GM19043 (cell line): ENCODE data around the gene NCSTN.

Experiments used
- ATAC-seq: cut with Tn5 transposase; IDR thresholded peaks from one replicate; pipeline ENCODE4 v1.9.1; 2021; ENCODE audit warnings: low read depth; ENCODE audit not compliant: unreplicated experiment

The NCSTN gene

DNA sequence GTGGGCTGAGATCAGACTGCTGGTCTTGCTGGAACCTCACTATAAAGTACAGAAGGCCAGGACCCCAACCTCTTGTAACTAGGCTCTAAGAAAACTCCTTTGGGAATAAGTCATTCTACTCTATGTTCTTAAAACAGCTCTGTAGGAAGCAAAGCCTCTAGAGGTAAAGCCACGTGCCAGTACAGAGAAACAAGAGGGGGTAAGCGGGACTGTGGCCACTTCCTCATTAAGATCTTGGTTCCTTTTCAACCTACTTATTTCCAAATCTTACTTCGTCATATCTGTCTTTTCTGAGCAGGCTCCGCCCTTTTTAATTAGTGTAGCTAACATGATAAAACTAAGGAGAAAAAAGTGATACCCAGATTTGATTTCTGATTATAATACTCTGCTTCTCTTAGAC lies 3.8 kb downstream of the NCSTN start:
- ATAC-seq = no peak

GRCh38 chr1:160351629-160352028 lies 8.4 kb downstream of the NCSTN start:
- ATAC-seq = no peak

DNA sequence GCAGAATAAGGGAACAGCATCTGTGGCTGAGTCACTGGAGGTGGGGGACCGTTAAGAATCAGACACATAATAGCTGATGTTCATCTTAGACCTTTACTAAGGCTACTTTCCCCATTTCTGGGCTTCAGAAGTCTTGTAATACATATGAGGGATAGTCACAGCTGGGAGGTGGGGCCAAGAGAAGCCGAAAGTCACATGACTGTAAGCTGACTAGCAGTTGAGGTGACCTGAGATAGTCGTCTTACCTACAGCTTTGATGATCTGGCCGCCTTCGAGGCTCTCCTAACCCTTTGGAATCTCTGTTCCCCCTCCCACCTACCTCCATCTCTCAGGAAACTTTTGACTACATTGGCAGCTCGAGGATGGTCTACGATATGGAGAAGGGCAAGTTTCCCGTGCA lies 9.4 kb downstream of the NCSTN start:
- ATAC-seq = no peak

DNA sequence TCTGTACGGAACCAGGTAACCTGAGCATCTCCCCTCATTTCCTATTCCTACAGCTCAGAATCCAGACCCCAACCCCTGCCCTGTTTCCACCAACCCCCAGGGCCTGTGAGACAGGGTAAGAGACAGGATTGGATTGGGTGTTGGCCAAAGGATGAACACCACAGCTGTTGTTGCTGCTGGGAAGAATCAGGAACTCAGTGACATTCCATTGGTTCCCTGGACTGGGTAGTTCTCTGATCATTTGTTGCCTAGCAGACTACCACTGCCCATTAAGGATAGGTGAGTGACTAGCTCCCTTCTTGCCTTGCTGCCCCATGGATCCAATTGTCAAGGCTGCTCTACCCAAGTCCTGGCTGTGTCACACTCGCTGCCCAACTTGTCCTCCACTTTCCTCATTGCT lies 10.0 kb downstream of the NCSTN start:
- no peak for ATAC-seq

GRCh38 chr1:160354388-160354985 lies 11.3 kb downstream of the NCSTN start:
- no peak for ATAC-seq

- no peak for ATAC-seq
These were observed 14.3 kb downstream of the NCSTN start for GRCh38 chr1:160357286-160358002.

DNA sequence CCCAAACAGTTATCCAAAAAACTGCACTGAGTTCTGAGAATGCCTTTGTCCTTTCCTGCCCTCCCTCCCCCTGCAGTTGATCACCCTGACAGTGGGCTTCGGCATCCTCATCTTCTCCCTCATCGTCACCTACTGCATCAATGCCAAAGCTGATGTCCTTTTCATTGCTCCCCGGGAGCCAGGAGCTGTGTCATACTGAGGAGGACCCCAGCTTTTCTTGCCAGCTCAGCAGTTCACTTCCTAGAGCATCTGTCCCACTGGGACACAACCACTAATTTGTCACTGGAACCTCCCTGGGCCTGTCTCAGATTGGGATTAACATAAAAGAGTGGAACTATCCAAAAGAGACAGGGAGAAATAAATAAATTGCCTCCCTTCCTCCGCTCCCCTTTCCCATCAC lies 14.9 kb downstream of the NCSTN start:
- no peak for ATAC-seq

DNA sequence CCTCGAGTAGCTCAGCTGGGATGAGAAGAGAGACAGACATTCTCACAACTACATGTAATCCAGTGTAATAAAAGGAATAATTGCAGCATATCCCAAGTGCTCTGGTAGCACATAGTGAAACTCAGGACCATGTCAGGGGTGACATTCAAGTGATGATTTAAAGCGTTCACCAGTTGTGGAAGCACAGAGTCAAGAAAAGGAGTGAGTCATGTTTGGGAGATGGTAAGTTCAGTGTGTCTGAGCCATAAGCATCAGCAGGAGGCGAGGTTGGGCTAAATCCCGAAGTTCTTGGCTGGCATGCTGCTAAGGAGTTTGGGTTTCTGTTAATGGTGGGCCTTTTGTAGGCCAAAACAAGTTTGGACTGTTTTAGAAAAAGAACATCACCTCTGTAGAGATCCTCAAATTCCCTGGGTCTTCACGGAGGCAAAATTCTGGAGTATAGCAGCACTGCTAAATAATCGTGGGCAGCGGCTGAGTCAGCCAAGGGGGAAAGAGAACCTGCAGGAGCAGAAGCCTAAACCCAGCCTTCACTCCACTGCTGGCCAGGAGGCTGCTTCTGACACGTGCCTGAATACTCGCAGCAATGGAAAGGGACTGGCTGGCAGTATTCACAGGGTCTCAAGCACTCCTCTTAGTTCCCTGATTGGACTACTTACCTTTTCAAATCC lies 16.5 kb downstream of the NCSTN start:
- no peak for ATAC-seq

GRCh38 chr1:160360227-160360695 lies 17.1 kb downstream of the NCSTN start:
- ATAC-seq = no peak

GRCh38 chr1:160361199-160361598 lies 18.0 kb downstream of the NCSTN start:
- no peak for ATAC-seq

GRCh38 chr1:160361814-160362167 lies 18.6 kb downstream of the NCSTN start:
- no peak for ATAC-seq

- no peak for ATAC-seq
These were observed 19.2 kb downstream of the NCSTN start for GRCh38 chr1:160362168-160362957.

DNA sequence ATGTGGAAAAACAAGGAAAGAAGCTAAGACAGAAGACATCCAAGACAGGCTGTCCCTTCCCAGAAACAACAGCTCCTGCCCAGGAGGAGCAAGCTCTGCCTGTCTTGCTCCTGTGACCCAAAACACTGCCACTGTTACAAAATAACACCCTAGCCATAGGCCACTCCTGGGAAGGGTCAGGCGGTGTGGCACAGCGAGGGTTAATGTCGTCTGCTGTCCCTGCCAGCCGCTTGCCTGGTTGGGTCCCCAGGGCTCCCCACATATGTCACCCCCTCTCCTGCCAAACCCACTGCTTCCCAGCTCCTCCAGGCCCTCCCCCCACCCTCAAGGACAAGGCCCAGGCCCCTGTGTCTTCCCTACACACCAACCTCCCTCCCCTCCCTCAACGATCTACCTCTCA lies 19.8 kb downstream of the NCSTN start:
- no peak for ATAC-seq

DNA sequence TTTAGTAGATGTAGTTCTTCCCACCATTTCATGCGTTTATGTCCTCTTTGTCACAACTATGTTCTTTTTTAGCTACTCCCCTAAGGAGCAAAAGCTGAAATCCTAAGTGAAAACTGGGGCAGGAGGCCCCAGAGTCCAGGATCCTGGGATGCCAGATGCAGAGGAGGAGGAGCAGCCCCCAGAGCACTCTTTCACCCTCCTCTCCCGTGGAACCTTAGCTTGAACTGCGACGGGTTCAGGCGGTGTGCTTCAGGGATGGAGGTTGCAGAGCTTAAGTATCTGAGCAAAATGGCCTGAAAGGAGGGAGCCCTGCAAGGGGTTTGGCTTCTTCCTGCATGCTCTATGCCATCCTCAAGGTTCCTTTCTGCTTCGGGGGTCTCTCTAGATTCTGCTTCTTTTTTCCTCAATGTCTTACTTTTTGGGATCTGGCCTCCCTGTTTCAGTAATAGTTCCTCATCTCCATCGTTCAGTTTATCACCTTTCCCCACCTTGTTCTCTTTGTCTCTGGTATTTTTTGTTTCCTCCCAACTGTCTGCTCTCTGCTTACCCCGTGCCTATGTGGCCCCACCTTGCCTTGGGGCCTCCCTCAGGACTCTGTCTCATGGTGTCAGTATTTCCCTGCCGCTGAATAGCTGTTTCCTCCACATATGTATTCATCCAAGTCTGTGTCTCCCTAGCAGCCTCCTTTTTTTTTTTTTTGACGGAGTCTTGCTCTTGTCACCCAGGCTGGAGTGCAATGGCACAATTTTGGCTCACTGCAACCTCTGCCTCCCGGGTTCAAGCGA lies 21.0 kb downstream of the NCSTN start:
- ATAC-seq = no peak

DNA sequence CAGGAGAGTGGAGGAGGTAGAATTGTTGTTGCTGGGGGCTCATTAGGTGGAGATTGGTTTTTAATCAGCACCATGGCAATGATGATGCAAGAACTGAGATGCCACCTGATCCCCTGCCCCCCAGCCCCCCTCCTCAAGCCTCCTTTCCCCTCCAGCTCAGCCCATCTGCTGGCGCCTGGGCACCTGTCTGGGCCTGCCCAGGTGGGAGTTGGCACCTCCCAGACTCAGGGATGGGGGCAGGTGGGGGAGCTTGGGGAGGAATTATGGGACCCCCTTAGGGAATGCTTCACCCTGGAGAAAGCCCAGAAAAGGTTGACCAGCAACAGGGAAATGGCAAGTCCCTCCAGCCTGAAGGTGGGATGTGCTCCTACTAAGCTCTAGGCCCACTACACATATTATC lies 22.1 kb downstream of the NCSTN start:
- no peak for ATAC-seq

DNA sequence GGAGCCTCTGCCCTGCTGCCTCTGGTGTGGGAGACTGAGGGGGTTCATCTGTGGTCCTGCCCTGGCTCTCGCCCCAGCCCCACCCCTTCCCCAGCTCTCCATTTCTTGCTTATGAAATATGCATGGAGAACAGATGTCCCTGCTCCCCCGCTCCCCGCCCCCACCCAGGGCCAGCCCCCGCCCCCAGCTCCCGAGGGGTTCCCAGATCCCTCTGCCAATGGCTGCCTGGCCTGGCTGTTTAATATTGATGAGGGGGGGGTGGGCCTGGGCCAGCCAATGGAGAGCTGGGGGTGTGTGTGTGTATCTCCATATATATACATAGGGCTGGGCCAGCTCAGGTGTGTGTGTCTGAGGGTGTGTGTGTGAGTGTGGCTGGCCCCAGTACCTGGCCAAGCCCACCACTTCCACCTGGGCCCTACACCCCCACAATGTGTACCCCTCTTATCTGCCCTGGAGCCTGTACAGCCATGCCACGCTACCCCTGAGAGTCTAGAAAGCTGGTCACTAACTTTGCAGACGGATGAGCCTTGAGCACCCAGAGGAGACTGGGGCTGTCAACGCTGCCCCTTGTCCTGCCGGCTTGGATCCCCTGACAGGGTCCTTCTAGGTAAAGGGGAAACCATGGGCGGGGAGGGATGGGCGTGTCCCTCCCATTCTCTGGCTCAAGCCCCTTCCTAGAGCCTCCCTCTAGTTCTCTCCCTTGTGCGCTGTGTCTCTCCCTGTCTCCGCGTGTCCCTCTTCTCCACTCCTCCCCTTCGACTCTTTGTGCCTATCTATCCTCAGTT lies 23.7 kb downstream of the NCSTN start, which contains the start of gene NHLH1:
NHLH1 (plus strand) TSS at position 341 of the 785 bp plus-strand sequence. CDS start 3,661 bp downstream, outside the sequence.
- no peak for ATAC-seq

- no peak for ATAC-seq
These were observed 24.3 kb downstream of the NCSTN start for GRCh38 chr1:160367516-160367900.

DNA sequence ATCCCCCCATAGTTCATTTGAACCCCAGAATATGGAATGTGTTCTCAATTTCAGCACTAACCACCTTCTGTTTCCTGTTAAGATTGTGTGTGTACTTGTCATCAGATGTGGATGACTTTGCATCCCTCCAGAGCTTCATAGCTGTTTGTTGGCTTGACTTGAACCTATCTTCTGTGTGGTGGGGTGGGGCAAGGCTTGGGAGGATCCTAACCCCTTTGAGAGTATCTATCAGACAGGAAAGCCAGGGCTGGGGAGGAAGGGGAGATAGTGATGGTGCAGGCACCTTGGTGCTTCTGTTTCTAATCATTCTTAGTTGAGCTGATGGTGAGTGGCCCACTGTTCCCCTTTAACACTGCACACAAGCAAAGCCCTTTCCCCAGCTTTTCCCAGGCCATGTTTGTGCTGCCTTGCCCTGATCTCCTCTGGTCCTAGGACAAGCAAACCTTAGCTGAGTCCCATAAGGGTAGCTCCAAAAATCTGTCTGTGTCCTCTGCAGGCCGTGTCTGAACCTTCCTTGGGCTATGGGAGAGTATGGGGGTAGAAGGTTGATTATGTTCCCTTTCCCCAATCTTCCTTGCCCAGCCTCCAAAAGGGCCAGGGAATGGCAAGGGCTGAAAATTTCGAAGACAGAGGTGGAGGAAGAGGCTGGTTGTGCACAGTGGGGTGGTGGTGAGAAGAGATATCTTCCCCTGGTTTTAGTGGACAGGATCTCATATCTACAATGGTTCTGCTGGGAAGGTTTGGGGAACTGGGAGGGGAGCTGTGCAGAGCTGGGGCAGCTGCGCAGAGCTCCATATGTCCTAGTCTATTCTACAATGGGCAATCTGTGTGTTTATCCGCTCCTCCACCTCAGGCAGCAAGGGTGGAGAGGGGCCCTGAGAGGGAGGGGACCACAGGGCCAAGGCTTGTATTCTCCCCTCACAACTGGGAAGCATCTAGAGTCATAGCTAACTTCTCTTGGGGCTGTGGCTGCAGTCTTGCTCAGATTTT lies 25.0 kb downstream of the NCSTN start:
- ATAC-seq = no peak
